Measurements from ENCODE around the gene KYNU. TPM values are rescaled to one million over a fixed set of nuclear protein-coding genes. Genes with fewer than 3 reads are reported as not detected.

KYNU gene
- total and polyA plus RNA-seq, 2 of the 13 experiments (the other 11 are each of a cell fraction or from before 2014, with no cell fraction given), result 21.9 to 68.6 TPM

GRCh38 chr2:142965443-142965842 is 88.0 kb downstream of the KYNU start:
- no peak for ATAC-seq
- no TSS peak for BruUV-seq (replicated peaks)
- WGBS (ENCODE audit: low lambda C conversion rate), result 94% methylated on average over 1 of the region's 1 CpG
- no peaks in the 10 kb centered on the region for H4K20me1 ChIP-seq (ENCODE audit: insufficient read depth, low read length)
- no peaks in the 10 kb centered on the region for H3K9me3 ChIP-seq (ENCODE audit: low read length)
- TF ChIP-seq ZNF512B (CRISPR knock-in tag; IDR thresholded peaks at IDR 0.05; ENCODE audit: borderline replicate concordance) (no peak), NKX3-1 (CRISPR knock-in tag; IDR thresholded peaks at IDR 0.05) (no peak), HOMEZ (CRISPR knock-in tag; IDR thresholded peaks at IDR 0.05; ENCODE audit: low read depth) (no peak), EP300 (IDR thresholded peaks at IDR 0.05; ENCODE audit: low read depth in 2 of 2, low read length in 2 of 2) (no peak), EP300 (CRISPR knock-in tag; IDR thresholded peaks at IDR 0.05; ENCODE audit: borderline replicate concordance) (no peak), CENPT (CRISPR knock-in tag; IDR thresholded peaks at IDR 0.05; ENCODE audit: low read depth) (no peak), YY1 (IDR thresholded peaks at IDR 0.05; ENCODE audit: insufficient read depth, insufficient replicate concordance, low read depth, low read length) (no peak), IRF1 (CRISPR knock-in tag; IDR thresholded peaks at IDR 0.05; ENCODE audit: low read depth) (no peak), ZNF296 (CRISPR knock-in tag; conservative IDR thresholded peaks at IDR 0.05) (no peak), SMYD3 (CRISPR knock-in tag; IDR thresholded peaks at IDR 0.05) (no peak)
- no peaks in the 10 kb centered on the region for H3K4me1 ChIP-seq (ENCODE audit: insufficient read depth, low read length)
- no peak for DNase-seq (ENCODE audit: low spot score)
- ChIA-PET CTCF (ENCODE audit: low intra/inter-chr PET ratio, low total read pairs) (no interaction called here), POLR2A (no interaction called here)
- no peak overlapping the region for H3K4me3 ChIP-seq (replicated peaks in 1 of 3; ENCODE audit: insufficient read depth in 1 of 3, low read depth in 2 of 3, low read length in 3 of 3)
- no peaks in the 10 kb centered on the region for H3K79me2 ChIP-seq (ENCODE audit: insufficient read depth, low read length)
- H3K27ac ChIP-seq (ENCODE audit: extremely low read length, insufficient read depth, low read length), result no peak overlapping the region
- FAIRE-seq, result no peak
- peaks cover 9 to 34% of the 10 kb centered on the region in 2 experiments for H3K36me3 ChIP-seq (replicated peaks in 1 of 2; ENCODE audit: control insufficient read depth in 1 of 2, insufficient read depth in 2 of 2, low read length in 2 of 2)
- H2AFZ ChIP-seq (ENCODE audit: low read length), result no peak overlapping the region
- H3K27me3 ChIP-seq (ENCODE audit: control insufficient read depth in 1 of 2, insufficient read depth in 2 of 2, low read length in 2 of 2), result no peaks in the 10 kb centered on the region
- no peak overlapping the region for H3K4me2 ChIP-seq (ENCODE audit: low read depth, low read length)
- H3K9ac ChIP-seq (ENCODE audit: insufficient read depth, low read depth, low read length), result no peak overlapping the region
- intact Hi-C loops (cut with micrococcal nuclease; ENCODE audit: unreplicated experiment), result no loop called here
- in situ Hi-C loops (cut with HindIII; ENCODE audit: extremely low pct_ligation_motif_present, low pct_unique_long_range_greater_than_20kb), result no loop called here

All from HepG2 (cell line).